Glutamatergic neuron (in vitro differentiated cells): ENCODE results near the gene RAB35. TPM values are rescaled to one million over a fixed set of nuclear protein-coding genes. Genes with fewer than 3 reads are reported as not detected.

Experiments used
- DNase-seq: peaks from one replicate; pipeline ENCODE4 v3.0.0; 2022
- H3K27ac Mint-ChIP-seq: one replicate; pipeline ENCODE4 v1.8.0; 2020; ENCODE audit warnings: mild to moderate bottlenecking, mixed read lengths, inconsistent platforms; ENCODE audit not compliant: unreplicated experiment
- H3K27me3 Mint-ChIP-seq: one replicate; pipeline ENCODE4 v1.8.0; 2020; ENCODE audit warnings: mild to moderate bottlenecking, moderate library complexity, mixed read lengths, inconsistent platforms; ENCODE audit not compliant: unreplicated experiment
- H3K36me3 Mint-ChIP-seq: one replicate; pipeline ENCODE4 v1.8.0; 2020; ENCODE audit warnings: mild to moderate bottlenecking, mixed read lengths, inconsistent platforms; ENCODE audit not compliant: unreplicated experiment
- H3K4me1 Mint-ChIP-seq: one replicate; pipeline ENCODE4 v1.8.0; 2020; ENCODE audit warnings: mild to moderate bottlenecking, low read depth, mixed read lengths, inconsistent platforms; ENCODE audit not compliant: unreplicated experiment
- H3K4me3 Mint-ChIP-seq: one replicate; pipeline ENCODE4 v1.8.0; 2020; ENCODE audit warnings: mild to moderate bottlenecking, mixed read lengths, inconsistent platforms; ENCODE audit not compliant: unreplicated experiment
- H3K9me3 Mint-ChIP-seq: one replicate; pipeline ENCODE4 v1.8.0; 2020; ENCODE audit warnings: mild to moderate bottlenecking, moderate library complexity, mixed read lengths, inconsistent platforms; ENCODE audit not compliant: unreplicated experiment
- CTCF ChIP-seq: fragments of 200-600 bp; sonication (generic); IDR thresholded peaks from one replicate; pipeline ENCODE4 v1.5.0; 2021; ENCODE audit not compliant: partially characterized antibody, unreplicated experiment
- total RNA-seq: library from RNA; stranded (reverse); fragmentation: NEBNext Ultra II Directional; extraction: Animal tissue kit (Norgen Biotek cat#: 25700); gene quantifications from one replicate; pipeline ENCODE4 v1.2.1, GENCODE V29; 2021; ENCODE audit not compliant: unreplicated experiment

Gene RAB35
- total RNA-seq, 1 donor from 2014 or later, result 57.2 TPM

- Mint-ChIP-seq H3K27me3 (peaks cover 10% of the 10 kb centered on the region), H3K4me1 (peaks cover 17% of the 10 kb centered on the region), H3K4me3 (no peak overlapping the region), H3K36me3 (no peaks in the 10 kb centered on the region), H3K27ac (no peak overlapping the region), H3K9me3 (peaks cover 6% of the 10 kb centered on the region)
- TF ChIP-seq CTCF, result no peak
- no peak for DNase-seq
These were observed 19.8 kb downstream of the RAB35 start for GRCh38 chr12:120096671-120097202.

DNA sequence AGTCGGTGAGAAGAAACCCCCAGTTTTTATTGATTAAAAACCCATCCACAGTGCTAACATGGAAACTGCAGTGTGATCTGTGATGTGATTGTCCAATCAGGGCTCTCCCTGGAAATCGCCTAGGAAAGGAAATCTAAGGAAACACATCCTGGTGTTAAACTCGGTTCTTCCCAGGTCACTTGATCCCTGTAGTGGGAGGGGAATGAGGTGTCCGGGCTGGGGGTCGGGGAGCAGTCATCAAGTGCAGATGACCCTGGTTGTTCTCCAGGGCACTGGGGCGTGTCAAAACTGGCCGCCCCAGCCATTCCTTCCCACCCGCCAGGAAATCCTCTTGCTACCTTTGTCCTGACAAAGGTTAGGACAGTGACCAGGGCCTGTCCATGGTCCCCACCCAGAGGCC, 20.8 kb downstream of the RAB35 start:
- DNase-seq, result no peak
- H3K4me3 Mint-ChIP-seq, result no peak overlapping the region

GRCh38 chr12:120095331-120095730, 21.2 kb downstream of the RAB35 start:
- Mint-ChIP-seq H3K36me3 (peaks cover 7% of the 10 kb centered on the region), H3K4me3 (no peak overlapping the region), H3K4me1 (peaks cover 13% of the 10 kb centered on the region), H3K27me3 (peaks cover 11% of the 10 kb centered on the region), H3K9me3 (peaks cover 5% of the 10 kb centered on the region), H3K27ac (no peak overlapping the region)
- TF ChIP-seq CTCF, result no peak
- DNase-seq, result no peak

More for the DNA sequence above, 20.8 kb downstream of the RAB35 start:
- Mint-ChIP-seq H3K27me3 (peaks cover 11% of the 10 kb centered on the region), H3K27ac (no peak overlapping the region), H3K9me3 (peaks cover 5% of the 10 kb centered on the region), H3K36me3 (peaks cover 7% of the 10 kb centered on the region), H3K4me1 (peaks cover 13% of the 10 kb centered on the region)
- no peak for TF ChIP-seq CTCF

- no peak overlapping the region for H3K4me3 Mint-ChIP-seq
- peak overlapping the region; percentile 73 for H3K27ac Mint-ChIP-seq
- no peak for DNase-seq
- TF ChIP-seq CTCF, result no peak
- peaks cover 7% of the 10 kb centered on the region for H3K36me3 Mint-ChIP-seq
- peaks cover 10% of the 10 kb centered on the region for H3K4me1 Mint-ChIP-seq
- peaks cover 8% of the 10 kb centered on the region for H3K9me3 Mint-ChIP-seq
- H3K27me3 Mint-ChIP-seq, result peaks cover 11% of the 10 kb centered on the region
These were observed 22.1 kb downstream of the RAB35 start for GRCh38 chr12:120094485-120094884.

DNA sequence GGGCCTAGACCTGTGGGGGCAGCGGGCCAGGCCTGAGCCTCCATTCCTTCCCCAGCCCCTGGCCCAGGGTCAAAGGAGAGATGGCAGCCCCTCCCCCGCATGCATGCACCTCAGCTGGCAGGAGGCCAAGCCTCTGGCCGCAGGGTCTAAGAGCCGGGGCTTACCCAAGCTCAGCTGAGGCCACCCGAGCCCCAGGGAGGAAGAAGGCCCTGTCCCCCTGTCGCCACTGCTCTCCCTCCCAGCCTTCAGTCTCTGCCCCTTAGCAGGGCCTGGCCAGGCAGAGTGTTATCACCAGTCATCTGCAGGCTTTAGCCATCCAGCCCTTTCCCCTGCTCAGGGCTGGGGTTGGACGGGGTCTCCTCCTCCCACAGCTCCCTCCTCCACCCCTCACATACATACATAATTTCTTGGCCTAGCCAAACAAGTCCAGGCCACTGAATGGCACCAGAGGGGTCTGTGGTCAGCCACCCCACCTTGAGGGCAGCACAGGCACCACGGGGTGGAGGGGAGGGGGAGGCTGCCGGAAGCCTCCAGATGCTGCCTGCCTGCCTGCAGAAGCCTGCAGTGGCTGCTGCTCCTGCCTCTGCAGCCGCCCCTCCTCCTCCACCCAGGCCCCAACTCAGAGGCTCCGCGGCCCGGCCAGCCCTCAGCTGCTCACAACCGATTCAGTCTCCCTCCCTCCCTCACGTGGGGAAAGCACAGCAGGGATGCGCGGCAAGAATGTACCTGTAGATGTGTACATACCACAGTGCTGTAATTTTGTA, 22.8 kb downstream of the RAB35 start:
- Mint-ChIP-seq H3K27me3 (peaks cover 10% of the 10 kb centered on the region), H3K4me3 (no peak overlapping the region), H3K9me3 (peaks cover 10% of the 10 kb centered on the region), H3K36me3 (peaks cover 7% of the 10 kb centered on the region), H3K4me1 (peaks cover 10% of the 10 kb centered on the region), H3K27ac (peak overlapping the region; percentile 93)
- DNase-seq, result peak; percentile 87
- TF ChIP-seq CTCF, result no peak
